Fibroblast of skin of back (primary cell): Measurements from ENCODE around the gene RNF43.

Experiments used
- DNase-seq: peaks from one replicate; pipeline ENCODE4 v3.0.0-alpha.2; 2013

Gene RNF43

GRCh38 chr17:58381124-58382035, 36.0 kb downstream of the RNF43 start:
- DNase-seq: no peak

DNA sequence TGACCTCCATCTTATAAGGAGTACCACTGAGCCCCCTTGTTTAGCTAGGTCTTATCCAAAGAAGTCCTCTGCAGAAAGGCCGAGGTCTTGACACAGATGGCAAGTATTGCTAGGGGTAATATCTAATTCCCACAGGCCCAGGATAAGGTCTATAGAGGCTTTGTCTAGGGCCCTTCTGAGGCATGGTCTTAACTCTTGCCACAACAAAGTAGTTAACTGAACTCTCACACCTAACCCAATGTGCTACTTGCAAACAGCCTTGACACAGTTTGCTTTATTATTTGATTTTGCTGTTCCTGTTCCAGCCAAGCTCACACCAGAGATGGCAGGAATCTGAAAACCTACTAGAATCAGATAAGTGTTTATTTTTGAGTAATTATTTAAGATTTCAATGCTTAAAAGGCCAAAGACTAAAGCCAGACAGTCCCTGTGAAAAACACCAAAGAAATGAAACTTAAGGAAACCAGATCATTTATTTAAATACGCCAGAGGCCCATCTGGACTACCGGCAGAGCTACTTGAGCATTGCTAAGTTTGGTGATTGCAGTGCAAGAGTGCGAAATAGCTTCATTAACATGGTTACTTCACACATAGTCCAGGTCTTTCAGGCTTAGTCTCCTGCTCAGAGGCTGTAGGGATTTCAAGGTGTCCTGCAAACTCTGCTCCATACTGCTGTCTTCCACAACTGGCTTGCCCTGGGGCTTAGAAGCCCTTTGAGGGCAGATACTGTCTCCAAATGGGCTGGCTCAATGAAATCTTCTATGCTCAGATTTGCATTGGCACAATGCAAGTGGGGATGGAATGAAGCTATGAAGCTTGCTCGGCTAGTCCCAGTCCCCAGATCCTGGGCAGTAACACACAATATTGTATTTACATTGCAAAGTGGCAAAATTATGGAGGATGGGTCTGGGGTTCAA, 36.9 kb downstream of the RNF43 start:
- no peak for DNase-seq

GRCh38 chr17:58379511-58379824, 37.9 kb downstream of the RNF43 start:
- no peak for DNase-seq

DNA sequence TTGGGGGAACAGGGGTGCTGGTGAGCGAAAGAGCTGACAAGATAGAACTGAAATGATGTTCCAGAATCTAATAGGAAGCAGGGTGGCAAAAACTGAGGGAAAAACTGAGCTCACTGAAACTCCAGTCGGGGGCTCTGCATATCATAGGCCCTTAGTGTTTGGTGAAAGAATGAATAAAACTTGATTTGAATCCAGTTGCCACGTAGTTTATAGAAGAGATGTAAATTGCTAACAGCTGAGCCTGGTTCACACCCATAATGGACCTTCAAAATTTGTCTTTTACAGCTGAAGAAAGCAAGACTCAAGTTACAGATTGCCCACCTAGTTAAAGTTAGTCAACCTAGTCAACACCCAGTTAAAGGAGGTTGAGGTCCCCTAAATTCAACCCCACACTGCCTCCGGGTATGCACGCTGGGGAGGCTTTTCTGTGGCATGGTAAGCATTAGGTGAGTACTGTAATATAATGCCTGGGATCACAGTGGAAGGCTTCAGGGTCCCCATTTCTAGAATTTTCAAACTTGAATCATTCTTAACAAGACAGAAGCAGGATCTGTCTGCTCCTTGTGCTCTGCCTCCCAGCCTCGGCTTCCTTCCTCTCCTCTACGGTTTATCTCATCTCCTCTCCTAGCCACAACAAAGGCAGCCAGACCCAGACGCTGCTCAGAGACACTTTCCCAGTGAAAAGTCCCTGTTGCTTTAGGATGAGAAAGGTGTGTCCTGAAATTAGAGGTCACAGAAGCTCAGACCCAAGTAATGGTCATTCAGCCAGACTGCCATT, 38.4 kb downstream of the RNF43 start:
- no peak for DNase-seq

GRCh38 chr17:58377661-58378060, 39.7 kb downstream of the RNF43 start:
- no peak for DNase-seq

DNA sequence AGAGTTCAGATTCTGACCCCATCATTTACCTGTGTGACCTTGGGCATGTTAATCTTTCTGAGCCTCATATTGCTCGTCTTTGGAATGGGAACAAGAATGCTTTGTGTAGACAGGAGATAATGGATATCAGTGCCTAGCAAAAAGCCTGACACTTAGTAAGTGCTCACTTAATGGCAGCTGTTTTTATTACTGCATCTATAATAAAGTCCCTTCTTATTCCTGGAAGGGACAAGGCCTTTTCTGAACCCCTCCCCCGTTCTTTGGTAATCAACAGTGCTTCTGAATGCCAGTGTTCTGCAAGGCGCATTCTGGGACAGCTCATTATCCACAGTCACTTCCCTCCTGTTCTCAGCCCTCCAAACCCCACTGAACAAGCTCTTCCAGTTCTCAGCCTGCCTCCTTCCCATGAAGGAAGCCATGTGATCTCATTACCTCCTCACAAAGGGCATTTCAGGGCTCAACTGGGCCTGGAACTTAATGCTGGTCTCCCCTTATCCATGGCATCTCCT, 40.2 kb downstream of the RNF43 start:
- DNase-seq: no peak

DNA sequence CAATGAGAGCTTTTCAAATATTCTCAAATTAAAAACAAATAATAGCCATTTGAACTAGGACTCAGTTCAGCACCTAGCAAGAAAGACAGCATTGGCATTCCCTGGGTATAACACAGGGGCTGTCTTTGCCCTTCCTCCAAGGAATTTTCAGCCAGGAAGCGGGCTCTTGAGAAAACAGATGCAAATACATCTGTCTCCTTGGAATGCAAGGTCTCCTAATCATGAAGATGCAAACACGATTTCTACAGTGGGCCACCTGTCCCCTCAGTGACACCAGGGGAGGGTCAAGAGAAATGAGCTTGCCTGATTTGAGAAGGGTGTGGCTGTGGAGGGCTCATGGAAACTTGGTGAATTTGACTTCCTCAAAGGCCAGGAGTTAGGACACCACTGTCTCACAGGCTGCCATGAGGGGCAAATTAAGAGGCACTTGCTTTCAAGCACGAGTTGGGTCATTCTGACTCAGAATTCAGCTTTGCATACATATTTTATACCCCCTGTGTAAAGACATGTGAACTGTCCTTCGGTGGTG, 40.8 kb downstream of the RNF43 start:
- DNase-seq: no peak

- DNase-seq: no peak
Observed at GRCh38 chr17:58375811-58376210, 41.5 kb downstream of the RNF43 start.

- no peak for DNase-seq
Observed at GRCh38 chr17:58375256-58375655, 42.1 kb downstream of the RNF43 start.

DNA sequence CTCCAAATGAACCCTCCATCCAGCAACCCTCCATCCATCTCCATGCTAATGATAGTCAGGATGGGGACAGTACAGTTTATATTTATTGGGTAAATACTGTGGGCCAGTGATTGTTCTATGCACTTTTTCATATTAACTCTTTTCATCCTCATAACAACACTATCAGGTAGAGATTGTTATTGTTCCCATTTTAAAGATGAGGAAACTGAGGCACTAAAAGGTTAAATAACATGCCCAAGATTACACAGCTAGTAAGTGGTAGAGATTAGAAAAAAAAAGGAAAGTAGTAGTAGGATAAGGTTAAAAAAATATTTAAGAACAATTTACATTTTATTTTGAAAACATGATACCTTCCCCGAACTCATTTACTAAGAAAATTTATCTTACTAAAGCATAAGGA, 43.4 kb downstream of the RNF43 start:
- no peak for DNase-seq

- no peak for DNase-seq
Observed at GRCh38 chr17:58373003-58373402, 44.3 kb downstream of the RNF43 start.

DNA sequence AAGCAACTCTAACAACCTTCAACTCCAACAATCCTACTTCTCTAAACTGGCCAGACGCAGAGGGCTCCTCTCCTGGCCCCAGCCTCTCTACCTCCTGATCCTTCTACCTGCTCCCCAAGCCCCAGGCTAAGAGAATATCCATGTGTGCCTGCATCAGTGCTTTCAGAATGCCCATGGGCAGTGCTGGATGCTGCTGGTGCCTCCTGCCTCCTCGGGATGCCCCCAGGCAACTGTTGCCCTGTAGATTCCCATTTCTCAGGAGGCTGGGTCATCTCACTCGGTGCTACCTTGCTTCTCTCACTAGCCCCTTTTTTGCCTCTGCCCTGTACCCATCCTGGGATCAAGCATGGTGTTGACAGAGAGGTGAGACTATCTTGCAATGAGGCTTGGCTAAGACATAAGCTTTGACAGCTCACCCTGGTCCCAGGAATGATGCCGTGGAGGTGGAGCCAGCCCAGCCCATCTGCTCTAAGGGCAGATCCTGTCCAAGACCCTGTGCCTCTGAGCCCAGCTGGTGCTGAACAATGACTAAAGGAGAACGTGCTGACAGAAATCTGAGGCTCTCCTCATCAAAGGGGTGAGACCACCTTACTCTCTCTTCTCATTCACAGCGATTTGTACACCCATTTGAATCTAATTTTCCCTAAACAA, 45.9 kb downstream of the RNF43 start:
- no peak for DNase-seq

GRCh38 chr17:58370716-58371115, 46.6 kb downstream of the RNF43 start:
- no peak for DNase-seq

DNA sequence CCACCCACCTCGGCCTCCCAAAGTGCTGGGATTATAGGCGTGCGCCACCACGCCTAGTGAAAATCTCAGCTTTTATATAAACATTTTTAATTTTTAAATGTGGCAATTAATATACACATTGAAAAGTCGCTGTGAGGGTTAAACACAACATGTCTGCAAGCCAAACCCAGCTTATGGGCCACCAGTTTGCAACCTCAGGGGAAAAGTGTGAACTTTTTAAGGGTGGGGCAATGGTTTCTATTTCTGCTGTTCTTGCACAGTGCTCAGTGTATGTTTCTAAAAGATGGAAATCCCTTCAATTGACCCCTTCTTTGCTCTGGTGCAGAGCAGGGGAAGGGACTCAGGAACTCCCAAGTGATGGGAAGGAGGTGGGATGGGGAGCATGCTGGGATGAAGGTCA, 47.0 kb downstream of the RNF43 start:
- DNase-seq: no peak

GRCh38 chr17:58369214-58370031, 47.9 kb downstream of the RNF43 start:
- no peak for DNase-seq

DNA sequence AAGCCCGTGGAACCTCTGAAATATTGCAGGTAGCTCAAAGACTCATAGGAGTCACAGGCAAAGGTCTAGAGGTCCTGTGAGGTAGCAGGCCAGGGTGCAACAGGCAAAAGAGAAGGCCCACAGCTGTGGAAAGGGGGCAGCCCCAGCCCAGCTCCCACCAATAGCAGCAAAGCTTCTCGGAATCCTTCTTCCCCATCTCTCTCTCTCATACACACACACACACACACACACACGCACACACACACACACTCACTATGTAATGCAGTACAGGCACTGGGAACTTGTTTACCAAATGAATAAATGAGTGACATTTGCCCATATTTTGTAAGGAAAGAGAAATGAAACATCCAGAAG, 48.5 kb downstream of the RNF43 start:
- DNase-seq: no peak
